WI38 (cell line): ENCODE results near the gene METTL22.
A peak's percentile ranks its signal among the peaks of the same experiment; 100 is the strongest.

Source experiments
- H3K4me3 ChIP-seq: 2 replicates; pipeline ENCODE4 v1.5.1; 2011; ENCODE audit warnings: low read depth, mild to moderate bottlenecking, control low read depth, low read length
- TF ChIP-seq, protein P1 (sequence below): IDR thresholded peaks from 2 replicates; pipeline ENCODE4 v1.5.1; 2012; ENCODE audit warnings: low read depth, mild to moderate bottlenecking, control low read depth, low read length

METTL22 gene

DNA sequence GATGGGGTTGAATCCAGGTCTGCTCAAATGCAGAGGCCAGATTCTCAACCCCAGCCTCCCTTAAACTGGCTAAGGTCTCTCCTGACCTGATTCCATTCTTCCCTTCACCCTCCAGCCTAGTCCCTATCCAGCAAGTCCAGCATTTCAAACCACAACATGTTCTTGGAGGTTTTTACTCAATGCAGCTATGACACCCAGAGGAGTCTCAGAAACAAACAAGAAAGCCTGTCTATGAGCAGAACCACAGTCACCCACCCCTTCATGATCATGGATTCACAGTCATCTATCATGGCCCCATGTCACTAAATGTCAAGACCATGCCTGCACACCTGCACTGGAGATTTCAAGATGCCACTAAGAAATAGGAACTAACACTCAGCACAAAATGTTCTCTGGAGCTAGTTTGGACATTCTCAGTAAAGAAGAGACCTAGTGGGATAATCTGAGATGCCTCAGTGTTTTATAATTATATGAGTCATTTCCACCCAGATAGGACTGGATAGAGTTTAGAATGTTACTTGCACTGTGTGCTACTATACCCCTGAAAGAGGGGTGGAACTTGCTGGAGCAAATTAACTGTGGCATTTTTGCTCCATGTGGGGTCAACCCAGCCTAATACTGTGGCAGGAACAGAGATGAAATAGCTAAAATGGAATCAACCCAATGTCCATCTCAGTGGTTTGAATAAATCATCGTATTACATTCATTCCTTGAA lies 9.5 kb upstream of the METTL22 start:
- H3K4me3 ChIP-seq: no peak overlapping the region
- TF ChIP-seq, protein P1, sequence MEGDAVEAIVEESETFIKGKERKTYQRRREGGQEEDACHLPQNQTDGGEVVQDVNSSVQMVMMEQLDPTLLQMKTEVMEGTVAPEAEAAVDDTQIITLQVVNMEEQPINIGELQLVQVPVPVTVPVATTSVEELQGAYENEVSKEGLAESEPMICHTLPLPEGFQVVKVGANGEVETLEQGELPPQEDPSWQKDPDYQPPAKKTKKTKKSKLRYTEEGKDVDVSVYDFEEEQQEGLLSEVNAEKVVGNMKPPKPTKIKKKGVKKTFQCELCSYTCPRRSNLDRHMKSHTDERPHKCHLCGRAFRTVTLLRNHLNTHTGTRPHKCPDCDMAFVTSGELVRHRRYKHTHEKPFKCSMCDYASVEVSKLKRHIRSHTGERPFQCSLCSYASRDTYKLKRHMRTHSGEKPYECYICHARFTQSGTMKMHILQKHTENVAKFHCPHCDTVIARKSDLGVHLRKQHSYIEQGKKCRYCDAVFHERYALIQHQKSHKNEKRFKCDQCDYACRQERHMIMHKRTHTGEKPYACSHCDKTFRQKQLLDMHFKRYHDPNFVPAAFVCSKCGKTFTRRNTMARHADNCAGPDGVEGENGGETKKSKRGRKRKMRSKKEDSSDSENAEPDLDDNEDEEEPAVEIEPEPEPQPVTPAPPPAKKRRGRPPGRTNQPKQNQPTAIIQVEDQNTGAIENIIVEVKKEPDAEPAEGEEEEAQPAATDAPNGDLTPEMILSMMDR: no peak

DNA sequence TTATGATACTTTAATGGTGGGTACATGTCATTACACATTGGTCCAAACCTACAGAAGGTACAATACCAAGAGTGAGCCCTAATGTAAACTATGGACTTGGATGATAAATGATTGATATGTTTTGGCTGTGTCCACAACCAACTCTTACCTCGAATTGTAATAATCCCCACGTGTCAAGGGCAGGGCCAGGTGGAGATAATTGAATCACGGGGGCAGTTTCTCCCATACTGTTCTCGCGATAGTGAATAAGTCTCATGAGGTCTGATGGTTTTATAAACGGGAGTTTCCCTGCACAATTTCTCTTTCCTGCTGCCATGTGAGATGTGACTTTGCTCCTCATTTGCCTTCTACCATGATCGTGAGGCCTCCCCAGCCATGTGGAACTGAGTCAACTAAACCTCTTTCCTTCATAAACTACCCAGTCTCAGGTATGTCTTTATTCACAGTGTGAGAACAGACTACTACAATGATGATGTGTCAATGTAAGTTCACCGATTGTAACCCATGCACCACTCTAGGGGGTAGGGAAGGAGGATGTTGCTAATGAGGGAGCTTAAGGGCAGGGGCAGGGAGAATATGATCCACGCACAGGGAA lies 7.0 kb upstream of the METTL22 start:
- no peak overlapping the region for H3K4me3 ChIP-seq
- TF ChIP-seq, protein P1: no peak

DNA sequence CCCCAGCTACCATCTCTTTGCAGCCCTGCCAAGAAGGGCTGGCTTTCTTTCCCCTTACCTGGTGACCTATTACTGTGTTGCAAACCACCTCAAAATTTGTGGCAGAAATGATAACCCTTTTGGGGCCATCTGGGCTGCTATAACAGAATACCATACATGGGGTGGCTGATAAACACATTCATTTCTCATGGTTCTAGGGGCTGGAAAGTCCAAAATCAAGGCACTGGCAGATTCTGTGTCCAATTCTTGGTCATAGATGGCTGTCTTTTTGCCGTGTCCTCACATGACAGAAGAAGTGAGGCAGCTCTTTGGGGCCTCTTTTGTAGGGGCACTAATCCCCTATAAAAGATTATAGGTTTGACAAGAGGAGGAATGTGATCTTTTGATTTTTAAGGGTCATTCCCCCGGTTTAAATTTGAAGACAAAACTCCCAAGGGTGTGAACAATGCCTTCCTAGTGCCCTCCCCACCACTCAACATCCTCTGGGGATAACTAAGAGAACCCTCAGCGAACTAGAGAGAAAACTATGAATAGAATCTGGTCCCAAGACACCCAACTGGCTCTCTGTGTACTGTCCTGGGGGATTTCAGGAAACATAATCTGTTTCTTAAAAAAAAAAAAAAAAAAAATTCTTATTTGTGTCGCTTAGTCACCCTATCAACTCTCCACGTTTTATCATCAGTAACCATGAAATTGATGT lies 1.7 kb upstream of the METTL22 start:
- no peak overlapping the region for H3K4me3 ChIP-seq
- TF ChIP-seq, protein P1: no peak

DNA sequence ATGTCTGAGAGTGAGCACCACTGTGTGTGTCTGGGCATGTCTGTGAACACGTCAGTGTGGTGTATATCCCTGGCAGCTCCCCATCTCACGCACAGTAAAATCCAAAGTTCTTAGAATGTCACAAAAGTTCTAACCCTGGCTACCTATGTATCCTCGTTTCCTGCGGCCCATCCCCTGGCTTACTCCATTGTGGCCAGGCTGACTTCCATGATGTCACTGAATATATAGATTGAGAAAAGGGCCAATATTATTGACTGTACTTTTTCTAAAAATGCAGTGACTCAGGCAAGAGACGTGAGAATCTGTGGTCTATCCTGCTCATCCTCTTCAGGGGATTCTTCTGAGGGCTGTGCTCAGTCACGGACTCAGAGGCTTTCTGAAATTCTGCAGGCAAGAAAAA lies 963 bp upstream of the METTL22 start:
- TF ChIP-seq, protein P1: no peak
- no peak overlapping the region for H3K4me3 ChIP-seq

DNA sequence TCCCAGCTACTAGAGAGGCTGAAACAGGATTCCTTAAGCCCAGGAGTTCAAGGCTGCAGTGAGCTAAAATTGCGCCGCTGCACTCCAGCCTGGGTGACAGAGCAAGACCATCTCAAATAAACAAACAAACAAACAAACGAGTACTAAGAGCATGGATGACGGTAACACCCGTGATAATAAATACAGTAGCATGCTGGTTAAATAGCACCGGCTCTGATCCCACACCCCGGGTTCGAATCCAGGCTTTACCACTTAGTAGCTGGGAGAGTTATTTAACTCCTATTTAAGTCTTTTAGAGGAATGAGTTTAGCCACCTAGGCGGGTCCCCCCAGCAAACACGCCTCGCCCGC lies 301 bp upstream of the METTL22 start:
- H3K4me3 ChIP-seq: peak overlapping the region; percentile 100
- TF ChIP-seq, protein P1: no peak

DNA sequence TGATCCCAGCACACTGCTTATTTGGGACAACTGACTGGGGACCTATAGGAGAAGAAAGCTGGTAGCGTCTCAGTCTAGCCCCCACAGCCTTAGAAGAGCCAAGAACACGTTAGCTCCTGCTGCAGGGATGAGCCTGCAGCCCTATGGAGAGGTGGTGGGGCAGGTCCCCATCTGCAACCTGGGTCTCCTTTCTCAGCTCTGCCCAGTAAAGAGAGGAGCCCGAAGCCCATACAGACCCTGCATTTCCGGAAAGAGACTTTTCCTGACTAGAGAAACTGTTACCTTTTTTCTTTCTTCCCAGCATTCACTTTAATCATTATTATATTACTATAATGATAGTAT lies 788 bp downstream of the METTL22 start:
- H3K4me3 ChIP-seq: peak overlapping the region; percentile 100
- TF ChIP-seq, protein P1: no peak

DNA sequence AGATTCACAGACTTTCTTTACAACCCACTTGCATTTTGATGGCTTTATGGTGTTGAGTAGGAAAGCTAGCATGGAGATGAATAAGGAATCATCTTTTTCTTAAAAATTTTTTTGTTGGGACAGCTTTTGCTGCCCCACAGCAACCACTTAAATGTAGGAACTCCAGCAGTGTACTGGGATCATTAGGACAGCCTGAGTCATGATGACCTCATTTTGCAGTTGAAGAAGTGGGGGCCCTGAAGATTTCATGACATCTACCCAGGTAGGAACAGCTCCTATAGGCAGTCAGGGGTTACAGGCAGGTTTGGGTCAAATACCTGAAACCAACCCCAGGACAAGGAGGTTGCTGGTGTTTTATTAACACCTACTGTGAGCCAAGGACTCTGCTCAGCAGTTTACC lies 2.1 kb downstream of the METTL22 start:
- H3K4me3 ChIP-seq: no peak overlapping the region
- TF ChIP-seq, protein P1: no peak
